Left hindlimb (tissue), 1 donor: ENCODE measurements around the gene CNTLN.
"Not testable (repeated sequence)": the region's sequence is repeated elsewhere in the genome, so short reads cannot be mapped to it uniquely, and the experiment has no call there.

Source experiments
- DNase-seq: peaks from one replicate; pipeline ENCODE4 v3.0.0-alpha.2; 2018

Gene CNTLN

DNA sequence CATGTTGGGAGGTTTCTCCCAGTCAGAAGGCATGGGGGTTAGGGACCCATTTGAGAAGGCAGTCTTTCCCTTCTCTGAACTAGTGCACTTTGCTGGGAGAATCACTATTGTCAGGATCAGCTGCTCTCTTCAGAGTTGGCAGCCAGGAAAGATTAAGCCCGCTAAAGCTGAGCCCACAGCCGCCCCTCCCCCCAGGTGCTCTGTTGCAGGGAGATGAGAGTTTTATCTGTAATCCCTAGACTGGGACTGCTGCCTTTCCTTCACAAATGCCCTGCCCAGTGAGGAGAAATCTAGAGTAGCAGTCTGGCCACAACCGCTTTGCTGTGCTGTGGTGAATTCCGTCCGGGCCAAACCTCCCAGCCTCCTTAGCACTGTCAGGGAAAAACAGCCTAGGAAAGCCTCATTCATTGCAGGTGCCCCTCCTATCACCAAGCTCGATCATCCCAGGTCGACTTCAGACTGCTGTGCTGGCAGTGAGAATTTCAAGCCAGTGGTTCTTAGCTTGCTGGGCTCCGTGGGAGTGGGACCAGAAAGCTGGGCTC is 69.8 kb downstream of the CNTLN start:
- no peak for DNase-seq

GRCh38 chr9:17216011-17216410 is 81.2 kb downstream of the CNTLN start:
- no peak for DNase-seq

- no peak for DNase-seq
These were observed 81.8 kb downstream of the CNTLN start for GRCh38 chr9:17216646-17217045.

- DNase-seq = no peak
These were observed 82.4 kb downstream of the CNTLN start for GRCh38 chr9:17217272-17217671.

GRCh38 chr9:17219261-17219660 is 84.4 kb downstream of the CNTLN start:
- no peak for DNase-seq

DNA sequence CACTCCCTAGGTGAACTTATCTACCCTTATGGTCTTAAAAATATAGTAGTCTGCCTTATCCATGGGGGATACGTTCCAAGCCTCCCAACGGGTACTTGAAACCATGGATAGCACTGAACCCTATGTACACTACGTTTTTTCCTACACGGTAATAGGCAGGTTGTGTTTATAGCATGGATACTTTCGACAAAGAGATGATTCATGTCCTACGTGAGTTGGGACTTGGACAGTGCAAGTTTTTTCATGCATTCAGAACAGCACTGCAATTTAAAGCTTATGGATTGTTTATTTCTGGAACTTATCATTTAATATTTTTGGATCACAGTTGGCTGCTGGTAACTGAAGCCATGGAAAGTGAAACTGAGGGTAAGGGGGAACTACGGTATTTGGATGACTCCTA is 88.1 kb downstream of the CNTLN start:
- no peak for DNase-seq

- no peak for DNase-seq
These were observed 90.6 kb downstream of the CNTLN start for GRCh38 chr9:17225407-17225806.

DNA sequence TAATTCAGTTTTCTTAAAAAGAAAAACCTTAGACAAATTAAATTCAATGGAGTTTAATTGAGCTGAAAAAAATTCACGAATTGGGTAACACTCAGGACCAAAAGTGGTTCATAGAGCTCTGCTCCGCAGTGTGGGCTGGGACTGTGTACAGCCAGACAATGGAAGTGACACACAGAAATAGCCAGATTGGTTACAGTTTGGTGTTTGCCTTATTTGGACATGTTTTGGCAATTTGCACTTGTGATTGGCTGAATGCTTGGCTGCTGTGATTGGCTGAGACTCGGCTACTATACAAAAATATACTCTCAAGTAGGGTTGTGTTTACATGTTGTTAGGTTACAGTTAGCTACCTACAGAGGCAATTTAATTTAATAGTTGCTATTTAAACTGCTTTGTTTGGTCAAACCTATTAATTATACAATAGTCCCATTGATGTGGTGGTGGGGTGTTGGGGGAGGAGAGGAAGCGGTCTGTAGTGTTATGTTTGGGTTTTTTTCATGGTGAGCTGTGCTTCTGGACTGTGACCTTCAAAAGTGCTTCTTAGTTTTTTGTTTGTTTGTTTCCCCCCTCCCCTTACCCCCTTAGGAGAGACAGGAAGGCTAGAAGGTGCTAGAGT is 95.2 kb downstream of the CNTLN start:
- no peak for DNase-seq

GRCh38 chr9:17230646-17231045 is 95.8 kb downstream of the CNTLN start:
- DNase-seq = no peak

GRCh38 chr9:17236147-17236546 is 101.3 kb downstream of the CNTLN start:
- DNase-seq = no peak

GRCh38 chr9:17246770-17247169 is 111.9 kb downstream of the CNTLN start:
- no peak for DNase-seq

DNA sequence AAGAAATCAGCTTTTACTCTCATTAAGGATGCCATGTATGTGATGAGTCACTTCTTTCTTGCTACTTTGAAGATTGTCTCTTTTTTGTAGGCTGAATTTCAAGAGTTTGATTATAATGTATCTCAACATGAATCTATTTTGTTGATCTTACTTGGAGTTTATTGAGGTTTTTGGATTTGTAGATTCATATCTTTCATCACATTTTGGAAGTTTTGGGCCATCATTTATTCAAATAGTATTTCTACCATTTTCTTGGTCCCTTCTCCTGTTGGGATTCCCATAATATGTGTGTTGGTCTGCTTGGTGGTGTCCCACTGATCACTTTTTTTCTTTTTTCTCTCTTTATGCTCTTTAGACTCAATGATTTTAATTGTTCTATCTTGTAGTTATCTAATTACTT is 116.3 kb downstream of the CNTLN start:
- no peak for DNase-seq

- DNase-seq = not testable (repeated sequence)
These were observed 133.8 kb downstream of the CNTLN start for GRCh38 chr9:17268531-17269188.

DNA sequence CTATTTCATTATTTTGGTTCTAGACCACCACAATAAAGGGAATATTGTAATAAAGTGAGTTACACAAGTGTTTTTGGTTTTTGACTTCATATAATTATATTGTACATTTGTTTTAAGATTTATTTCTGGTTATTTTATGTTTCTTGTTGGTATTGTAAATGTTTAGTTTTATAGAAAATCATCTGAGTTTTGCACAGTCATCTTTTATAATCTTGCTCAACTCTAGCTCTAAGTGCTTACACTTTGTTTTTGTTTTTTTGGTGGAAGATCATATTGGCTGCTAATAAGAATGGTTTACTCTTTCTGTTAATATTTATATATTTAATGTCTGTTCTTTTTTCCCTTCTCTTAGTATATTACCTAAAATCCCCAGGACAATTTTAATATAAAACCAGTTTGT is 135.0 kb downstream of the CNTLN start:
- no peak for DNase-seq

- DNase-seq = no peak
These were observed 137.7 kb downstream of the CNTLN start for GRCh38 chr9:17272536-17272935.

DNA sequence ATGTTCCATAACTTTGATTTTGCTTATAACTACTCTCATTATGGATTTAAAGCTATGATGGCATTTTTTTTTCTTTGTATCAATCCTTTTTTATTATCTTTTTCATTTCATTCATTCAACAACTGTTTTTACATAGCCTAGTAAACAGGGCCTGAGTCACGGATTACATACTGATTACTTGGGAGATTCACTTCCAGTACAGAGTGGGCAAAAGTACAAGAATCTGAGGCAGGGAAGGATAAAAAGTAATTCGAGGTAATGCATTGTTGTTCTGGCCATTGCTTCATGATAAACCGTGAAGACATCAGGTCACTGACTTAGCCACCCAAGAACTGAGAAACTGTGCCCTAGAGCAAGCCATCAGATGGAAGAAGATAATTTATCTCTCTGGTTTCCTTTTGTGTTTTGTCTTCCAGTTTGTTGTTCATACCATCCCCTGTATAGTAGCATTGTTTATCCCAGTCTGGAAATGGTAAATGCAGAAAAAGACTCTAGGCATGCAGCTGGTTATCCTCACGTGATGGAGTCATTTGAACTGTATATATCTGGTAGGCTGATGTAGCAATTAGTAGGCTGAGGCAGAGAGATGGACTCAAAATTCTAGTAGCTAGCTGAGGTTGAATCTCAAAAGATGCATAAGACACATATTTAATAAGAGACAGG is 145.6 kb downstream of the CNTLN start:
- DNase-seq = no peak

DNA sequence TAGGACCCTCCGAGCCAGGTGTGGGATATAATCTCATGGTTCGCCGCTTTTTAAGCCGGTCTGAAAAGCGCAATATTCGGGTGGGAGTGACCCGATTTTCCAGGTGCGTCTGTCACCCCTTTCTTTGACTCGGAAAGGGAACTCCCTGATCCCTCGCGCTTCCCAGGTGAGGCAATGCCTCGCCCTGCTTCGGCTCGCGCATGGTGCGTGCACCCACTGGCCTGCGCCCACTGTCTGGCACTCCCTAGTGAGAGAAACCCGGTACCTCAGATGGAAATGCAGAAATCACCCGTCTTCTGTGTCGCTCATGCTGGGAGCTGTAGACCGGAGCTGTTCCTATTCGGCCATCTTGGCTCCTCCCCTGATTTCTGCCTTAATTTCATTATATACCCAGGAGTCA is 155.8 kb downstream of the CNTLN start:
- DNase-seq = not testable (repeated sequence)

- no peak for DNase-seq
These were observed 156.9 kb downstream of the CNTLN start for GRCh38 chr9:17291766-17292165.

DNA sequence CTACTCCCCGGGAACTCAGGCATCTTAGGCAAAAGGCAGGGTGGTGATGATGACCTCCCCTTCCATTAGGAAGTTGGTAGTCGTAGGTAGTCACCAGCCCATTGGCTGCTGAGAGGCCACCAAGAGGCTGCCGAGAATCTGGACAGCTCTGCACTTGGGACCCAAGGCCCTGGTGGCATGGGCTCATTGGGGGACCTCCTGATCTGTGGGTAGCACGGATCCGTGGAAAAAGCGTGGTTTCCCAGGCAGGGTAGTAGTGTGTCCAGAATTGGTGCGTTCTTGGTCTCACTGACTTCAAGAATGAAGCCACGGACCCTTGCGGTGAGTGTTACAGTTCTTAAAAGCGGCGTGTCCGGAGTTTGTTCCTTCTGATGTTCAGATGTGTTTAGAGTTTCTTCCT is 158.8 kb downstream of the CNTLN start:
- no peak for DNase-seq

GRCh38 chr9:17294822-17295624 is 160.2 kb downstream of the CNTLN start:
- DNase-seq = no peak

DNA sequence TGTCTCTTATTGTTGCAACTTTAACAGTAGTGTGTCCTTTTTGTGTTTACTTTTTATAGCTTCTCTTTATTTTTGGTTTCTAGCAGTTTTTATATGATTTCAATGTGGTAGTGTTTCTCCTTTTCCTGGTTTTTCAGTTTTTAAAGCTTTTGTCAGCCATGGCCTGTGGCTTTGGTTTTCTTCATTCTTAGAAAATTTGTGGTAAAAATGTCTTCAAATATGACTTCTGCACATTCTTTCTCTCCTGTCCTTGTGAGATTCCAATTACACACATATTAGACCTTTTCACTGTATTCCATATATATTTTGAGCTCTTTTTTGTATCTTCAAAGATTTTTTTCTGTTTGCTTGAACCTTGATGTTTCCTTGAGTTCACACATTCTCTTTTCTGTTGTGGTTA is 180.5 kb downstream of the CNTLN start:
- DNase-seq = no peak

GRCh38 chr9:17318821-17319320 is 184.0 kb downstream of the CNTLN start:
- no peak for DNase-seq

DNA sequence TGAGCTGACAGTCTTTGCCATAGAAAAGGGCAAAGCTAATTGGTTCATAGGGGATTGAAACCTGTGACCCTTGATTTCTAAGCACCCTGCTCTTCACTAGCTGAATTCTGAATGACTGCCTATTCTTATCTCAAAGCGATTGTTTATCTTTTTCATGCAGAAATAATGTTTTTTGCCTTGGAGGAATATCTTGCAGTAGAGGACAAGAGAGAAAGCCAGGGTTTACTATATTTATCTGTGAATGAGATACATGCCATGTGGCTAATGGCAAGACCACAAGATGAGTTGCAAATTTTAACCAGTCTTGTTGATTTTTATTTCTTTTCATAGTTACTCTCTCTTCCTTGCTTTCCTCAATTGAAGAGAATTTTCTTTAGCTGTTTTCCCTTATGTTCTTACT is 185.0 kb downstream of the CNTLN start:
- no peak for DNase-seq
